IgD-negative memory B cell (primary cell): ENCODE results near the gene ANXA11. TPM values are rescaled to one million over a fixed set of nuclear protein-coding genes. Genes with fewer than 3 reads are reported as not detected.
"Not testable (repeated sequence)": the region's sequence is repeated elsewhere in the genome, so short reads cannot be mapped to it uniquely, and the experiment has no call there.

ENCODE experiments used
- H3K27ac Mint-ChIP-seq, 3 donors: one replicate each; pipeline ENCODE4 v1.8.0; 2020 to 2022; ENCODE audit warnings: mild to moderate bottlenecking in 3 of 3, mixed read lengths in 3 of 3, moderate library complexity in 1 of 3
- H3K27me3 Mint-ChIP-seq: one replicate; pipeline ENCODE4 v1.8.0; 2021; ENCODE audit warnings: mixed read lengths
- H3K36me3 Mint-ChIP-seq: one replicate; pipeline ENCODE4 v1.8.0; 2020; ENCODE audit warnings: mild to moderate bottlenecking, mixed read lengths
- H3K4me1 Mint-ChIP-seq, 3 donors: one replicate each; pipeline ENCODE4 v1.8.0; 2020 to 2022; ENCODE audit warnings: mixed read lengths in 3 of 3, mild to moderate bottlenecking in 1 of 3
- H3K4me3 Mint-ChIP-seq, 4 donors: one replicate each; pipeline ENCODE4 v1.8.0; 2020 to 2022; ENCODE audit warnings: mild to moderate bottlenecking in 4 of 4, mixed read lengths in 4 of 4, moderate library complexity in 3 of 4
- H3K9me3 Mint-ChIP-seq, 3 donors: one replicate each; pipeline ENCODE4 v1.8.0; 2020 to 2021; ENCODE audit warnings: mixed read lengths in 3 of 3, mild to moderate bottlenecking in 1 of 3
- polyA plus RNA-seq: library from polyadenylated mRNA; unstranded; fragments of 300-500 nt; fragmentation: Illumina TruSeq; gene quantifications from one replicate; pipeline ENCODE4 v1.2.3, GENCODE V29; 2021

The ANXA11 gene
- polyA plus RNA-seq, 1 donor from 2014 or later = 243 TPM

- no peak overlapping the region for H3K4me3 Mint-ChIP-seq
- H3K4me1 Mint-ChIP-seq = peaks cover 0 to 5% (median 0%) of the 10 kb centered on the region in 3 donors
- H3K27ac Mint-ChIP-seq = peak overlapping the region in 2 of 3 donors; percentile 44 to 65
- peaks cover 5% of the 10 kb centered on the region for H3K36me3 Mint-ChIP-seq
- no peaks in the 10 kb centered on the region for H3K27me3 Mint-ChIP-seq
- H3K9me3 Mint-ChIP-seq = no peaks in the 10 kb centered on the region
Measured at GRCh38 chr10:80155696-80156215, 49.6 kb downstream of the ANXA11 start.

- Mint-ChIP-seq H3K27ac (peak overlapping the region in 2 of 3 donors; percentile 44 to 97), H3K36me3 (peaks cover 8% of the 10 kb centered on the region), H3K4me1 (peaks cover 0 to 5% (median 0%) of the 10 kb centered on the region in 3 donors), H3K9me3 (peaks cover 0 to 1% (median 0%) of the 10 kb centered on the region in 3 donors), H3K4me3 (no peak overlapping the region), H3K27me3 (no peaks in the 10 kb centered on the region)
Measured at GRCh38 chr10:80154978-80155695, 50.2 kb downstream of the ANXA11 start.

GRCh38 chr10:80154626-80154977, 50.7 kb downstream of the ANXA11 start:
- Mint-ChIP-seq H3K27ac (peak overlapping the region in 2 of 3 donors; percentile 44 to 97), H3K36me3 (peaks cover 8% of the 10 kb centered on the region), H3K27me3 (no peaks in the 10 kb centered on the region), H3K9me3 (peaks cover 0 to 1% (median under 1%) of the 10 kb centered on the region in 3 donors), H3K4me3 (peak overlapping the region in 1 of 4 donors; percentile 51), H3K4me1 (peaks cover 0 to 3% (median 0%) of the 10 kb centered on the region in 3 donors)

- no peak overlapping the region for H3K4me3 Mint-ChIP-seq
- H3K27me3 Mint-ChIP-seq = no peaks in the 10 kb centered on the region
- H3K27ac Mint-ChIP-seq = no peak overlapping the region
- H3K36me3 Mint-ChIP-seq = peaks cover 10% of the 10 kb centered on the region
- H3K9me3 Mint-ChIP-seq = peaks cover 0 to 5% (median 1%) of the 10 kb centered on the region in 3 donors
- no peaks in the 10 kb centered on the region for H3K4me1 Mint-ChIP-seq
Measured at GRCh38 chr10:80153460-80153859, 51.9 kb downstream of the ANXA11 start.

- Mint-ChIP-seq H3K36me3 (peaks cover 10% of the 10 kb centered on the region), H3K27me3 (no peaks in the 10 kb centered on the region), H3K9me3 (peaks cover 0 to 5% (median 1%) of the 10 kb centered on the region in 3 donors), H3K27ac (peak overlapping the region in 1 of 3 donors; percentile 83), H3K4me1 (no peaks in the 10 kb centered on the region), H3K4me3 (peak overlapping the region in 1 of 4 donors; percentile 62)
Measured at GRCh38 chr10:80152820-80153219, 52.5 kb downstream of the ANXA11 start.

- Mint-ChIP-seq H3K9me3 (peaks cover 0 to 5% (median 1%) of the 10 kb centered on the region in 3 donors), H3K36me3 (peaks cover 10% of the 10 kb centered on the region), H3K27ac (peak overlapping the region in 1 of 3 donors; percentile 11), H3K4me3 (no peak overlapping the region), H3K27me3 (no peaks in the 10 kb centered on the region), H3K4me1 (peaks cover 0 to 7% (median 4%) of the 10 kb centered on the region in 3 donors)
Measured at GRCh38 chr10:80150172-80150571, 55.2 kb downstream of the ANXA11 start.

GRCh38 chr10:80149123-80149522, 56.2 kb downstream of the ANXA11 start:
- H3K27ac Mint-ChIP-seq = no peak overlapping the region
- H3K27me3 Mint-ChIP-seq = no peaks in the 10 kb centered on the region
- peaks cover 7 to 14% (median 10%) of the 10 kb centered on the region in 3 donors for H3K4me1 Mint-ChIP-seq
- peaks cover 8% of the 10 kb centered on the region for H3K36me3 Mint-ChIP-seq
- H3K9me3 Mint-ChIP-seq = peaks cover 0 to 5% (median 1%) of the 10 kb centered on the region in 3 donors
- no peak overlapping the region for H3K4me3 Mint-ChIP-seq

GRCh38 chr10:80148166-80148805, 57.1 kb downstream of the ANXA11 start:
- Mint-ChIP-seq H3K36me3 (peaks cover 8% of the 10 kb centered on the region), H3K4me3 (no peak overlapping the region), H3K9me3 (peaks cover 0 to 5% (median 1%) of the 10 kb centered on the region in 3 donors), H3K4me1 (peaks cover 13 to 18% (median 14%) of the 10 kb centered on the region in 3 donors), H3K27ac (peak overlapping the region in 2 of 3 donors; percentile 13 to 84), H3K27me3 (no peaks in the 10 kb centered on the region)

GRCh38 chr10:80146918-80147317, 58.4 kb downstream of the ANXA11 start:
- Mint-ChIP-seq H3K4me1 (peaks cover 13 to 18% (median 14%) of the 10 kb centered on the region in 3 donors), H3K27ac (peak overlapping the region in 1 of 3 donors; percentile 84), H3K36me3 (peaks cover 5% of the 10 kb centered on the region), H3K9me3 (peaks cover 0 to 5% (median 1%) of the 10 kb centered on the region in 3 donors), H3K4me3 (no peak overlapping the region), H3K27me3 (no peaks in the 10 kb centered on the region)

GRCh38 chr10:80145406-80146308, 59.7 kb downstream of the ANXA11 start:
- peaks cover 13 to 18% (median 14%) of the 10 kb centered on the region in 3 donors for H3K4me1 Mint-ChIP-seq
- H3K36me3 Mint-ChIP-seq, H3K27me3 Mint-ChIP-seq, H3K9me3 Mint-ChIP-seq, H3K4me3 Mint-ChIP-seq: not testable (repeated sequence)
- peak overlapping the region in 1 of 3 donors; percentile 46 for H3K27ac Mint-ChIP-seq

- peaks cover 13 to 18% (median 14%) of the 10 kb centered on the region in 3 donors for H3K4me1 Mint-ChIP-seq
- H3K9me3 Mint-ChIP-seq = peaks cover 0 to 5% (median 0%) of the 10 kb centered on the region in 3 donors
- H3K27me3 Mint-ChIP-seq = peaks cover 3% of the 10 kb centered on the region
- H3K36me3 Mint-ChIP-seq = peaks cover 2% of the 10 kb centered on the region
- H3K4me3 Mint-ChIP-seq = peak overlapping the region; percentile 43 to 90 (median 80)
- H3K27ac Mint-ChIP-seq = peak overlapping the region; percentile 89 to 96 (median 90)
Measured at GRCh38 chr10:80144696-80145131, 60.6 kb downstream of the ANXA11 start.

GRCh38 chr10:80144067-80144695, 61.2 kb downstream of the ANXA11 start:
- no peaks in the 10 kb centered on the region for H3K36me3 Mint-ChIP-seq
- H3K9me3 Mint-ChIP-seq = no peaks in the 10 kb centered on the region

GRCh38 chr10:80141696-80142460, 63.5 kb downstream of the ANXA11 start:
- Mint-ChIP-seq H3K36me3 (no peaks in the 10 kb centered on the region), H3K4me3 (no peak overlapping the region), H3K9me3 (no peaks in the 10 kb centered on the region), H3K4me1 (peaks cover 13 to 18% (median 14%) of the 10 kb centered on the region in 3 donors), H3K27me3 (peaks cover 5% of the 10 kb centered on the region), H3K27ac (no peak overlapping the region)

More at GRCh38 chr10:80144067-80144695, 61.2 kb downstream of the ANXA11 start:
- Mint-ChIP-seq H3K4me3 (peak overlapping the region; percentile 43 to 90 (median 80)), H3K27ac (peak overlapping the region; percentile 89 to 96 (median 90)), H3K27me3 (peaks cover 3% of the 10 kb centered on the region), H3K4me1 (peaks cover 13 to 18% (median 14%) of the 10 kb centered on the region in 3 donors)
